ENCODE data around the gene LIN54.
A peak's percentile ranks its signal among the peaks of the same experiment; 100 is the strongest.
"Not testable (repeated sequence)": the region's sequence is repeated elsewhere in the genome, so short reads cannot be mapped to it uniquely, and the experiment has no call there.

Gene LIN54

GRCh38 chr4:83010522-83011318 lies at the start of gene LIN54:
Gene LIN54, minus strand, starts transcription at chr4:83010823. Its CDS starts 25,979 bp downstream, at chr4:82984844.
- peak; percentile 90 for DNase-seq (ENCODE audit: low spot score)

- peak; percentile 20 for DNase-seq (ENCODE audit: low spot score)
These were observed 44.3 kb upstream of the LIN54 start for GRCh38 chr4:83054928-83055327.

GRCh38 chr4:83048781-83049180 lies 38.2 kb upstream of the LIN54 start:
- not testable (repeated sequence) for DNase-seq (ENCODE audit: low spot score)

- DNase-seq (ENCODE audit: low spot score), result no peak
These were observed 36.3 kb upstream of the LIN54 start for GRCh38 chr4:83046693-83047473.

- DNase-seq (ENCODE audit: low spot score), result peak; percentile 72
These were observed 33.3 kb upstream of the LIN54 start for GRCh38 chr4:83043801-83044407.

- DNase-seq (ENCODE audit: low spot score), result not testable (repeated sequence)
These were observed 32.5 kb upstream of the LIN54 start for GRCh38 chr4:83043157-83043556.

- DNase-seq (ENCODE audit: low spot score), result no peak
These were observed 29.6 kb upstream of the LIN54 start for GRCh38 chr4:83040269-83040668.

- DNase-seq (ENCODE audit: low spot score), result no peak
These were observed 26.5 kb upstream of the LIN54 start for GRCh38 chr4:83036991-83037665.

GRCh38 chr4:83034630-83035494 lies 24.2 kb upstream of the LIN54 start, which contains the start of gene COPS4:
Gene COPS4, plus strand, starts transcription at chr4:83035183. Its CDS starts 42 bp downstream, at chr4:83035225.
- DNase-seq (ENCODE audit: low spot score), result peak; percentile 97

- DNase-seq (ENCODE audit: low spot score), result no peak
These were observed 19.1 kb upstream of the LIN54 start for GRCh38 chr4:83029688-83030087.

- no peak for DNase-seq (ENCODE audit: low spot score)
These were observed 18.4 kb upstream of the LIN54 start for GRCh38 chr4:83028976-83029375.

- DNase-seq (ENCODE audit: low spot score), result no peak
These were observed 14.9 kb upstream of the LIN54 start for GRCh38 chr4:83025563-83025962.

- no peak for DNase-seq (ENCODE audit: low spot score)
These were observed 13.6 kb upstream of the LIN54 start for GRCh38 chr4:83024233-83024632.

GRCh38 chr4:83023599-83023998 lies 13.0 kb upstream of the LIN54 start:
- not testable (repeated sequence) for DNase-seq (ENCODE audit: low spot score)

GRCh38 chr4:83022724-83023450 lies 12.3 kb upstream of the LIN54 start:
- peak; percentile 52 for DNase-seq (ENCODE audit: low spot score)

GRCh38 chr4:83019794-83020494 lies 9.3 kb upstream of the LIN54 start:
- no peak for DNase-seq (ENCODE audit: low spot score)

- DNase-seq (ENCODE audit: low spot score), result no peak
These were observed 3.3 kb upstream of the LIN54 start for GRCh38 chr4:83013902-83014301.

GRCh38 chr4:83013420-83013867 lies 2.8 kb upstream of the LIN54 start:
- no peak for DNase-seq (ENCODE audit: low spot score)

GRCh38 chr4:83012687-83013419 lies 2.2 kb upstream of the LIN54 start:
- DNase-seq (ENCODE audit: low spot score), result peak; percentile 98

Data from AG20443 (cell line).